ENCODE data around the gene TMCC1.

GRCh38 chr3:129701161-129701560 lies 192.3 kb downstream of the TMCC1 start:
- TF ChIP-seq CTCF (IDR thresholded peaks at IDR 0.05) (no peak), ZFX (IDR thresholded peaks at IDR 0.05; ENCODE audit: borderline replicate concordance) (no peak)

Measured in 22Rv1 (cell line).